NCI-H1930 (cell line): Measurements from ENCODE around the gene PLA2G4C.

Experiments
- DNase-seq, 2 experiments: peaks; one replicate each; lab custom pipeline; 2025; lab: John Stamatoyannopoulos, UW

The PLA2G4C gene

DNA sequence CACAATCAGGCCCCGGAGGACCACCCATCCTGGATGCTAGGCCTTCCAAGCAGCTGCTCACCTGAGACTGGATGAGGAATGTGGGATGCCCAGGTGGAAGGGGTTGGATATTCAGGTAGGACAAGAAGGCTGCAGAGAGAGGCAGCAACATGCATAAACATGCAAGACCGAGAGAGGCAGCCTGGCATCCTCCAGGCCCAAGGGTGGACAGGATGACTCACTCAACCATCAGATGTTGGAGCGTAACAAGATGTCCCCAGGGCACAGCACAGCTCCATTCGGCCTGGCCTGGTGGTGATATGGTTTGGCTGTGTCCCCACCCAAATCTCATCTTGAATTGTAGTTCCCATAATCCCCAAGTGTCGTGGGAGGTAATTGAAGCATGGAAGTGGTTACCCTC is 56.8 kb downstream of the PLA2G4C start:
- DNase-seq = no peak

GRCh38 chr19:48053076-48053475 is 57.5 kb downstream of the PLA2G4C start:
- DNase-seq = no peak

- no peak for DNase-seq
Observed at GRCh38 chr19:48051335-48052033, 59.1 kb downstream of the PLA2G4C start.

DNA sequence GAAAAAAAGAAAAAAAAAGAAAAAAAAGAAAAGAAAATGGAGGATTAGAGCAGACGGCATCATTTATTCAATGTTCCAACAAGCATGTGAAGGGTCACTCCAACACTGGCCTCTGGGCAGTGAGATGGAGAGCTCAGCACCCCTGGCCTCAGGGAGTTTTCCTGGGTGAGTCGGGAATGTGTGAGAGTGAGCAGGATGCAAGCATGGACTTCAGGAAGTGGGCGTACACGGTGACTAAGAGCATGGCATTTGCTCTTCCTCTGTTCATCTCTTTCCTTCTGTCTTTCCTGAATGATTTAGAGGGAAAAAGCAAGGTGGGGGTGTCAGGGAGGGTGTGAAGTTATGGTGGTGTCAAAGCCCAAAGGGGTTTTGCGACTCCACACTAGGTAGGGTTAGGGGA is 66.1 kb downstream of the PLA2G4C start:
- no peak for DNase-seq

DNA sequence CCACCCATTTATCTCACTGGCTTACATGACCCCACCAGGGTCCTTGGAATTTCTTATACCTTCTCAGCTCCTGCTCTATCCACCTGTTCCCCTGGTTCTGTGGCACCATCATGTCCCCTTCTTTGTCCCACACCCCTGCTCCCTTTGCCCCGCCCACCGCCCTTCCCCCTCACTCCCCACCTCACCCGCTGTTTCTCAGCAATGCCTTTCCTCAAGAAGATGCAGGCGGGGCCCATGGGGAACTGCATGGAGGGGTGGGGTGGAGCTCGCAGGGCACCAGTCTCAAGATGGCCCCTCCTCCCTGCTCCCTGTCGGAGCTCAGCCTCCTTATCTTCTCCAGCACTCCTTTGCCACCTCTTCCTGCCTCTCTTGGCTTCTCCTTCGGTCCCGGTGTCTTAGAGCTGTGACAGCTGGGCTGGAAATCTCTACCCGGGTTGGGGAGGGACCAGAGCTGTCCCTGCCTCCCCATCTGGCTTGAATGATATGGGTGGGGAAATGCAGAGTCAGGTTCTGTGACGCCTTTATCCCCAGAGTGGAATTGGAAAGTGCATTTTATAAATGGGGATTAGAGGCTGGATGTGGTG is 66.8 kb downstream of the PLA2G4C start, which contains the start of gene CABP5:
TSS of gene CABP5 (minus strand) at position 405 of the 584 bp plus-strand sequence. CDS start at position 248, 157 bp downstream.
- DNase-seq = no peak

GRCh38 chr19:48041877-48042580 is 68.6 kb downstream of the PLA2G4C start:
- no peak for DNase-seq

GRCh38 chr19:48036765-48037164 is 73.9 kb downstream of the PLA2G4C start:
- DNase-seq = no peak

DNA sequence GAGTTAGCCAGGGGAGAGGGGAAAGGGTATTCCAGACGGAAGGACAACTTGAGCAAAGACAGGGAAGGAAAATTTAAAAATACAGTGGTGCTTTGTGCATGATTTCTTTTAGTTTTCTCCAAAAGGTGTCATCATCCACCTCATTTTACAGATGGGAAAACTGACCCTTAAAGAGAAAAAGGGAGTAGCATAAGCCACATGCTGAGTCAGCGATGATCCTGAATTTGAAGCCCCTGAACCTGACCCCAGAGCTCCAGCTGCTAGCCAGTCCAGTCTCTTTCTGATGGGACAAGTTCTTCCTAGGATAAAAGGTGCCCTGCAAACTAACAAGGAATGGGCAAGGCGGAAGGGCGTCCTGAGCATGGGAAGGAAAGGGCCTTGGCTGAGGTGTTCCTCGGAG is 77.0 kb downstream of the PLA2G4C start:
- no peak for DNase-seq

- DNase-seq = no peak
Observed at GRCh38 chr19:48030073-48030472, 80.5 kb downstream of the PLA2G4C start.

DNA sequence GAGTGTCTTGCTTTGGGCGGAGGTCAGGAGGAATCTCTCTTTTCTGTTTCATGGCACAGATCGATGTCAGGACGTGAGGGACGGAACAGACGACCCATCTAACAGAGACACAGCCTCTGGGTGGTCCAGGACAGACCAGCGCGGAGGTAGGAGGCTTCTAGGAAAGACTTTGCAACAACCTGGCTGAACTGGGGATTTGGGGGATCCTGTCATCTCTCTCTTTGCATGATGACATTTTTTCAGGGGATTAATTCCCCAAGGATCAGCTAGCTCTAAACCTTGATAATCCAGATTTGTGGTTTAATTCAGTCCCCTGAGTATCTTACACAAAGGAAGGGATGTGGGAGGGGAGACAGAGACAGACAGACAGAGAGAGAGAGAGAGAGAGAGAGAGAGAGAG is 81.2 kb downstream of the PLA2G4C start:
- no peak for DNase-seq

DNA sequence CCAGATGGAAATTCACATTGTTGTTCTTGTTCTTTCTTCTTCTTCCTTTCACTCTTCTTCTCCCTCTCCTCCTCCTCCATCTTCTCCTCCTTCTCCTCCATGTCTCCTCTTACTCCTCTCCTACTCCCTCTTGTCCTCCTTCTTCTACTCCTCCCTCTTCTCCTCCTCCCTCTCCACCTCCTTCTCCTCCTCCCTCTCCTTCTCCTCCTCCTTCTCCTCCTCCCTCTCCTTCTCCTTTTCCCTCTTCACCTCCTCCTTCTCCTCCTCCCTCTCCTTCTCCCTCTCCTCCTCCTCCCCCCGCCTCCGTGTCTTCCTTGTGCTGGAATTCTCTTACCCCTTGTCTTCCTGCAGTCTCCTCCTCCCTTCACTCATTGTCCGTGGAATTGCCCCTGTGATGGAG is 85.1 kb downstream of the PLA2G4C start:
- no peak for DNase-seq

DNA sequence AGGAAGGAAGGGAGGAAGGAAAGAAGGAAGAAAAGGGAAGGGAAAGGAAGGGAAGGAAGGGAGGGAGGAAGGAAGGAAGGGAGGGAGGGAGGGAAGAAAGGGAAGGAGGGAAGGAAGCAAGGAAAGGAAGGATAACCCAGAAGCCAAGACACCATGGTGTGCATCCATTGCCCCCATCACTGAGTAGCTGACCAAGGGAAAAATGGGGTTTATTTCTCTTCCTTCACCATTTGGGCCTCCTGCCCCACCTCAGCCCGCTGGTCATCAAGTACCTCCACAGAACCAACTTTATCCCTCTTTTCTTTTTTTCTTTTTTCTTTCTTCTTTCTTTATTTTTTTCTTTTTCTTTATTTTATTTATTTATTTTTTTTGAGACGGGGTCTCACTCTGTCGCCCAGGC is 87.1 kb downstream of the PLA2G4C start:
- no peak for DNase-seq

DNA sequence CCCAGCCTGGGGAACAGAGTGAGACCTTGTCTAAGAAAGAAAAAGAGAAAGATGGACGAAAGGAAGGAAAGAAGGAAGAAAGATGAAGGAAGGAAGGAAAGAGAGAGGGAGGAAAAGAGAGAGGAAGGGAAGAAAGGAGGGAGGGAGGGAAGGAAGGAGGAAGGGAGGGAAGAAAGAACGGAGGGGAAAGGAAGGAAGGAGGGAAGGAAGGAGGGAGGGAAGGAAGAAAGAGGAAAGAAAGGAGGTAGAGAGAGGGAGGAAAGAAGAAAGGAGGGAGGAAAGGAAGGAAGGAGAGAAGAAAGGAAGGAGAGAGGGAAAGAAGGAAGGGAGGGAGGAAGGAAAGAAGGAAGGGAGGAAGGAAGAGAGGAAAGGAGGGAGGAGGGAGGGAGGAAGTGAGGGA is 87.6 kb downstream of the PLA2G4C start:
- DNase-seq = no peak

DNA sequence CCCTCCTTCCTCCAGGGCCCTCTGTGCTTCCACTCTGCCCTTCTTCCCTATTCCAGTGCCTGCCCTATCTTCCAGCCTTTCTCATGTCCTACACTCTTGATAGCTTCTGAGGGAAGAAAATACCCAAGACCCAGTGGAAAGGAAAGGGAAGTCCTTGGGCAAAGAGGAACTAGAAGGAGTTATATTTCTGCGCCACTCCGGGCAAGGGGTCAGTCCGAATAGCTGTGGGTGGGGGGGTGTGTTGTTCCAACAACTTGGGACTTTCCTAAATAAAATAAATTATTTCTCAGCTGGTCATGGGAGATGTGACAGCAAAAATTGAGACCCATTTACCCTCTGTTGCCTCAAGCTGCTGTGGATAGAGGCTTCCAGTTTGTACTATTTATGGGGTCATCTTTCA is 89.9 kb downstream of the PLA2G4C start:
- DNase-seq = no peak

- DNase-seq = no peak
Observed at GRCh38 chr19:48010932-48011758, 99.5 kb downstream of the PLA2G4C start.

- DNase-seq = no peak
Observed at GRCh38 chr19:48006762-48007161, 103.9 kb downstream of the PLA2G4C start.

DNA sequence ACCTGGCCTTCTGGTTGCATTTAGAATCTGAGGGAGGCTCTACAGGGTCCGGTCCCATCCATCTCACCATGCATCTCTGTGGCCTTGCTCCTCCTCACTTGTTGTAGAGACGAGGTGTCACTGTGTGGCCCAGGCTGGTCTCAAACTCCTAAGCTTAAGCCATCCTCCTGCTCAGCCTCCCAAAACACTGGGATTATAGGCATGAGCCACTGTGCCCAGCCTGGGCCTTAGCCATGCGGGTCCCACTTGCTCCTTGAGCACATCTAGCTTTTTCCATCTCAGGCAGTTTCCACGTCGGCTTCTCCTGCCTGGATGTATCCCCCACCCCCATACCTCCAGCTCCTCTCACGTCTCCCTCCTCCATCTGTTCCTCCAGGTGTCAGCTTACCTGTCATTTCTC is 106.4 kb downstream of the PLA2G4C start:
- DNase-seq = no peak

DNA sequence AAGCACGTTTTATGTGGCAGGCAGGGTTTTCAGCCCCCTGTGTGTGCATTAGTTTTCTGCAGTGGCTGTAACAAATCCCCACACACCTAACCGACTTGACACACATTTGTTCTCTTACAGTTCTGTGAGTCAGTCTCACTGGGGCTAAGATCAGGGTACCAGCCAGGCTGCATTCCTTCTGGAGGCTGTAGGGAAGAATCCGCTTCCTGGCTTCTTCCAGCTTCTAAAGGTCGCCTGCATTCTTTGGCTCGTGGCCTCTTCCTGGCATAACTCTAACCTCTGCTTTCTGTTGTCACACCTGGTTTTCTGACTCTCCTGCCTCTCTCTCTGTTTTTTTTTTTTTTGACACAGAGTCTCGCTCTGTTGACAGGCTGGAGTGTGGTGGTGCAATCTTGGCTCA is 109.8 kb downstream of the PLA2G4C start:
- DNase-seq = no peak

GRCh38 chr19:47998800-47999199 is 111.8 kb downstream of the PLA2G4C start:
- DNase-seq = no peak
